Muscle layer of duodenum (tissue), 2 donors: ENCODE data around the gene DNAH2.
A peak's percentile ranks its signal among the peaks of the same experiment; 100 is the strongest.

ENCODE experiments used
- H3K27ac ChIP-seq: one replicate; pipeline ENCODE4 v1.7.0; 2013; ENCODE audit warnings: mild to moderate bottlenecking, low read length
- H3K27me3 ChIP-seq: one replicate; pipeline ENCODE4 v1.7.0; 2013; ENCODE audit warnings: low read depth, mild to moderate bottlenecking, control low read depth, low read length
- H3K36me3 ChIP-seq, 2 donors: one replicate each; pipeline ENCODE4 v1.7.0; 2013; ENCODE audit warnings: low read length in 2 of 2, control low read depth in 1 of 2, mild to moderate bottlenecking in 1 of 2; ENCODE audit not compliant: insufficient read depth in 2 of 2, control insufficient read depth in 1 of 2
- H3K4me1 ChIP-seq, 2 donors: one replicate each; pipeline ENCODE4 v1.7.0; 2013; ENCODE audit warnings: low read length in 2 of 2, mild to moderate bottlenecking in 2 of 2, control low read depth in 1 of 2, moderate library complexity in 1 of 2; ENCODE audit not compliant: insufficient read depth in 2 of 2, control insufficient read depth in 1 of 2
- H3K4me3 ChIP-seq, 2 donors: one replicate each; pipeline ENCODE4 v1.7.0; 2013; ENCODE audit warnings: low read length in 2 of 2, low read depth in 1 of 2, mild to moderate bottlenecking in 1 of 2
- H3K9me3 ChIP-seq, 2 donors: one replicate each; pipeline ENCODE4 v1.7.0; 2013; ENCODE audit warnings: low read length in 2 of 2, control low read depth in 1 of 2, mild to moderate bottlenecking in 1 of 2; ENCODE audit not compliant: control insufficient read depth in 1 of 2
- donor health status: healthy.

DNAH2 gene

DNA sequence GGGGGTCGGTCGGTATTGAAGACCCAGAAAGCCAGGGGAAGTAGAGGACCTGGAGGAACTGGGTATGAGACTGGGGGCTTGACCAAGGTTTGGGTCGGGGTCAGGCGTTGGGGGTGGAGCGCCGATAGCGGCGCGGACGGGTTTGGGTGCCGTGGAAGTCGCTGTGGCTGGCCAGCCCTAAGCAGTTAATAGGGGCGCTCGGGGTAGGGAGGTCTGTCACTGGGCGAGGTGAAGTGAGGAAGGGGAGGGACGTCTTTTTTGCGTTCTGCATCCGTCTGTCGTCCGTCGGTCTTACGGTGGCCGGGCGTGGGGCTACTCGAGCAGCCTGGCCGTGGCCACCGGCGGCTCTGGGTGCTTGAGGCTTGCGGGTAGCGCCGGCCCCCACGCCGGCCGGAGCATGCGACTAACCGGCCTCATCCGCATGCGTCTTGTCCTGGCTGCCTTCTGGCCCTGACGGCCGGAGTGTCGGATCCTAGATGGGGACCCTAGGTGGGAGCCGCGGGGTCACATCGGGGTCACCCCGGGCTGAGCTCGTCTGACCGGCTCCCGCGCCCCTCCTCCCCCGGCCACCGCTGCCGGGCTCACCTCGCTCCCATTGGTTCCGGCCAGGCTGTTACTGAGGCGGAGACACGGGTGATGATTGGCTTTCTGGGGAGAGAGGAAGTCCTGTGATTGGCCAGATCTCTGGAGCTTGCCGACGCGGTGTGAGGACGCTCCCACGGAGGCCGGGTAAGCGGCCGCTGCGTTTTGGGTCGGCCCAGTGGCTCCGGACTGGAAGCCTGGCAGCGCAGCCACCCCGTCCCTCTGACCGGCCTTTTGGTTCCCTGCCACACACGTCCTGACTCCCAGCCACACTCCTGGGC lies 127.0 kb downstream of the DNAH2 start:
- H3K4me1 ChIP-seq, result peaks cover 16 to 26% of the 10 kb centered on the region in 2 donors
- H3K36me3 ChIP-seq, result peaks cover 5 to 69% of the 10 kb centered on the region in 2 donors
- H3K4me3 ChIP-seq, result peak overlapping the region; percentile 82 to 89
- no peaks in the 10 kb centered on the region for H3K9me3 ChIP-seq
- H3K27ac ChIP-seq, result peak overlapping the region; percentile 99
- no peaks in the 10 kb centered on the region for H3K27me3 ChIP-seq

- Histone ChIP-seq H3K4me1 (peaks cover 7 to 18% of the 10 kb centered on the region in 2 donors), H3K27ac (peak overlapping the region; percentile 99), H3K36me3 (peaks cover 15 to 79% of the 10 kb centered on the region in 2 donors), H3K4me3 (peak overlapping the region; percentile 82 to 89), H3K27me3 (no peaks in the 10 kb centered on the region), H3K9me3 (no peaks in the 10 kb centered on the region)
These were observed 128.0 kb downstream of the DNAH2 start for GRCh38 chr17:7845359-7846062.

DNA sequence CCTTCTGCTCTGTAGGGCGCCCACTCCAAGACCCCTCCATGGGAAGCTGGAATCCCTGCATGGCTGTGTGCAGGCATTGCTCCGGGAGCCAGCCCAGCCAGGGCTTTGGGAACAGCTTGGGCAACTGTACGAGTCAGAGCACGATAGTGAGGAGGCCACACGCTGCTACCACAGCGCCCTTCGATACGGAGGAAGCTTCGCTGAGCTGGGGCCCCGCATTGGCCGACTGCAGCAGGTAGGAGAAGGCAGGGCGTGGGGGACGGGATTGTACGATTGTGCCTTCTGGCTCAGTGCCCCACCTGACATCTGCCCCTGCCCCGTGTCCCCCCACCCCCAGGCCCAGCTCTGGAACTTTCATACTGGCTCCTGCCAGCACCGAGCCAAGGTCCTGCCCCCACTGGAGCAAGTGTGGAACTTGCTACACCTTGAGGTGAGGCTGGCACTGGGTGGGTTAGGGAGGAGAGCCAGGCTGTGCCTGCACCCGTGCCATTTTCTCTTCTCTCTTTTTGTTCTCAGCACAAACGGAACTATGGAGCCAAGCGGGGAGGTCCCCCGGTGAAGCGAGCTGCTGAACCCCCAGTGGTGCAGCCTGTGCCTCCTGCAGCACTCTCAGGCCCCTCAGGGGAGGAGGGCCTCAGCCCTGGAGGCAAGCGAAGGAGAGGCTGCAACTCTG lies 128.7 kb downstream of the DNAH2 start:
- H3K4me3 ChIP-seq, result no peak overlapping the region
- no peaks in the 10 kb centered on the region for H3K9me3 ChIP-seq
- H3K27ac ChIP-seq, result no peak overlapping the region
- H3K4me1 ChIP-seq, result peaks cover under 1 to 11% of the 10 kb centered on the region in 2 donors
- peaks cover 22 to 86% of the 10 kb centered on the region in 2 donors for H3K36me3 ChIP-seq
- H3K27me3 ChIP-seq, result no peaks in the 10 kb centered on the region

- H3K27me3 ChIP-seq, result no peaks in the 10 kb centered on the region
- H3K4me3 ChIP-seq, result no peak overlapping the region
- H3K9me3 ChIP-seq, result no peaks in the 10 kb centered on the region
- H3K27ac ChIP-seq, result no peak overlapping the region
- peaks cover 0 to 17% of the 10 kb centered on the region in 2 donors for H3K4me1 ChIP-seq
- peaks cover 25 to 88% of the 10 kb centered on the region in 2 donors for H3K36me3 ChIP-seq
These were observed 129.5 kb downstream of the DNAH2 start for GRCh38 chr17:7846765-7847661.

DNA sequence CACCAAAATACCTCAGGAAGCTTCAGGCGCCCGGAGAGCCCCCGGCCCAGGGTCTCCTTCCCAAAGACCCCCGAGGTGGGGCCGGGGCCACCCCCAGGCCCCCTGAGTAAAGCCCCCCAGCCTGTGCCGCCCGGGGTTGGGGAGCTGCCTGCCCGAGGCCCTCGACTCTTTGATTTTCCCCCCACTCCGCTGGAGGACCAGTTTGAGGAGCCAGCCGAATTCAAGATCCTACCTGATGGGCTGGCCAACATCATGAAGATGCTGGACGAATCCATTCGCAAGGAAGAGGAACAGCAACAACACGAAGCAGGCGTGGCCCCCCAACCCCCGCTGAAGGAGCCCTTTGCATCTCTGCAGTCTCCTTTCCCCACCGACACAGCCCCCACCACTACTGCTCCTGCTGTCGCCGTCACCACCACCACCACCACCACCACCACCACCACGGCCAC lies 130.6 kb downstream of the DNAH2 start:
- Histone ChIP-seq H3K27ac (no peak overlapping the region), H3K4me3 (no peak overlapping the region), H3K27me3 (no peaks in the 10 kb centered on the region), H3K4me1 (peaks cover 0 to 22% of the 10 kb centered on the region in 2 donors), H3K9me3 (no peaks in the 10 kb centered on the region), H3K36me3 (peaks cover 35 to 89% of the 10 kb centered on the region in 2 donors)

GRCh38 chr17:7848739-7849129 lies 131.2 kb downstream of the DNAH2 start:
- Histone ChIP-seq H3K27ac (no peak overlapping the region), H3K9me3 (no peaks in the 10 kb centered on the region), H3K4me3 (no peak overlapping the region), H3K36me3 (peaks cover 35 to 89% of the 10 kb centered on the region in 2 donors), H3K27me3 (no peaks in the 10 kb centered on the region), H3K4me1 (peaks cover 0 to 22% of the 10 kb centered on the region in 2 donors)

DNA sequence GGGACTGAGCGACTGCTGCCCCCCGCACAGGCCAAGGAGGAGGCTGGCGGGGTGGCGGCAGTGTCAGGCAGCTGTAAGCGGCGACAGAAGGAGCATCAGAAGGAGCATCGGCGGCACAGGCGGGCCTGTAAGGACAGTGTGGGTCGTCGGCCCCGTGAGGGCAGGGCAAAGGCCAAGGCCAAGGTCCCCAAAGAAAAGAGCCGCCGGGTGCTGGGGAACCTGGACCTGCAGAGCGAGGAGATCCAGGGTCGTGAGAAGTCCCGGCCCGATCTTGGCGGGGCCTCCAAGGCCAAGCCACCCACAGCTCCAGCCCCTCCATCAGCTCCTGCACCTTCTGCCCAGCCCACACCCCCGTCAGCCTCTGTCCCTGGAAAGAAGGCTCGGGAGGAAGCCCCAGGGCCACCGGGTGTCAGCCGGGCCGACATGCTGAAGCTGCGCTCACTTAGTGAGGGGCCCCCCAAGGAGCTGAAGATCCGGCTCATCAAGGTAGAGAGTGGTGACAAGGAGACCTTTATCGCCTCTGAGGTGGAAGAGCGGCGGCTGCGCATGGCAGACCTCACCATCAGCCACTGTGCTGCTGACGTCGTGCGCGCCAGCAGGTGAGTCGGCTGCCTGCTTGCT lies 131.7 kb downstream of the DNAH2 start:
- H3K27ac ChIP-seq, result no peak overlapping the region
- H3K27me3 ChIP-seq, result no peaks in the 10 kb centered on the region
- H3K4me1 ChIP-seq, result peaks cover 0 to 22% of the 10 kb centered on the region in 2 donors
- no peaks in the 10 kb centered on the region for H3K9me3 ChIP-seq
- peaks cover 35 to 85% of the 10 kb centered on the region in 2 donors for H3K36me3 ChIP-seq
- no peak overlapping the region for H3K4me3 ChIP-seq

- Histone ChIP-seq H3K9me3 (no peaks in the 10 kb centered on the region), H3K27me3 (no peaks in the 10 kb centered on the region), H3K4me1 (peaks cover 0 to 23% of the 10 kb centered on the region in 2 donors), H3K36me3 (peaks cover 35 to 82% of the 10 kb centered on the region in 2 donors), H3K4me3 (no peak overlapping the region), H3K27ac (no peak overlapping the region)
These were observed 132.4 kb downstream of the DNAH2 start for GRCh38 chr17:7849751-7850504.

GRCh38 chr17:7850701-7851437 lies 133.3 kb downstream of the DNAH2 start:
- H3K4me3 ChIP-seq, result no peak overlapping the region
- H3K27ac ChIP-seq, result no peak overlapping the region
- H3K9me3 ChIP-seq, result no peaks in the 10 kb centered on the region
- peaks cover 5 to 24% of the 10 kb centered on the region in 2 donors for H3K4me1 ChIP-seq
- H3K36me3 ChIP-seq, result peaks cover 35 to 72% of the 10 kb centered on the region in 2 donors
- no peaks in the 10 kb centered on the region for H3K27me3 ChIP-seq
